ENCODE data around the gene RAPGEF4. TPM values are rescaled to one million over a fixed set of nuclear protein-coding genes. Genes with fewer than 3 reads are reported as not detected.

Gene RAPGEF4
- total and polyA plus RNA-seq, 2 of the 8 experiments (the other 6 are each of a cell fraction or from before 2014, with no cell fraction given), result 1.2 to 2.6 TPM

DNA sequence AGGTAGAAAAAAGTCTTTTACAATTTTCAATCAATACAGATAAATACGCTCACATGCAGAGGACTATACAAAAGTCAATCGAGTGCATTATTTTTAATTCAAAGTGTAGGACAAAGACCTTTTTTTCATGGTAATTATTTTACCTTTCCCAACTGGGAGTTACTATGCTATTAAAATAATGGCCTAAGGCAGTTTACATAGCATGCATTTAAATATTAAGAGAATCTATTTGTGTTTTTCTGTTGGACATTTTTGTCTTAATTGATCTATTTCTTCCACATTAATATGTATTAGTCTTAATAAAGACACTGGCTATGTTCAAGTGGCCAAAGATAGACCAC lies 209.8 kb downstream of the RAPGEF4 start:
- Histone ChIP-seq H2BK20ac (ENCODE audit: low read length) (no peak overlapping the region), H3K9me3 (ENCODE audit: insufficient read depth in 2 of 2, low read depth in 1 of 2, low read length in 1 of 2) (no peaks in the 10 kb centered on the region), H3K79me2 (ENCODE audit: control insufficient read depth in 1 of 2, insufficient read depth in 2 of 2, low read length in 2 of 2) (no peaks in the 10 kb centered on the region), H4K20me1 (replicated peaks in 1 of 2; ENCODE audit: control insufficient read depth in 1 of 2, insufficient read depth in 2 of 2, low read length in 2 of 2) (no peaks in the 10 kb centered on the region), H2BK15ac (ENCODE audit: low read length) (no peak overlapping the region), H4K8ac (ENCODE audit: extremely low read depth, insufficient read depth, low read length) (no peak overlapping the region), H3K27ac (ENCODE audit: low read depth, low read length) (no peak overlapping the region), H4K91ac (replicated peaks; ENCODE audit: insufficient read length, low read length) (no peak overlapping the region), H3K4me2 (ENCODE audit: insufficient read depth in 1 of 2, low read depth in 2 of 2, low read length in 2 of 2) (no peak overlapping the region), H3K56ac (replicated peaks; ENCODE audit: insufficient read length, low read depth, low read length) (no peak overlapping the region), H3K79me1 (ENCODE audit: low read depth, low read length) (no peaks in the 10 kb centered on the region), H3K18ac (ENCODE audit: extremely low read depth, low read length) (no peak overlapping the region), H2AFZ (ENCODE audit: low read length) (no peak overlapping the region), H3K4me3 (ENCODE audit: extremely low read depth in 1 of 4, insufficient read depth in 2 of 4, low read depth in 3 of 4, low read length in 4 of 4) (no peak overlapping the region), H2BK120ac (replicated peaks; ENCODE audit: low read depth, low read length) (no peak overlapping the region), H3K23ac (ENCODE audit: insufficient read length) (no peak overlapping the region), H2AK5ac (ENCODE audit: low read depth, low read length) (no peak overlapping the region), H3K36me3 (ENCODE audit: control insufficient read depth in 2 of 4, insufficient read depth in 4 of 4, low read length in 3 of 4) (no peaks in the 10 kb centered on the region), H2BK5ac (ENCODE audit: low read depth, low read length) (no peak overlapping the region), H4K5ac (ENCODE audit: insufficient read length, low read depth, low read length) (no peak overlapping the region), H3K23me2 (ENCODE audit: low read depth, low read length) (no peaks in the 10 kb centered on the region), H3K27me3 (replicated peaks in 1 of 4; ENCODE audit: control insufficient read depth in 3 of 4, extremely low read depth in 1 of 4, insufficient read depth in 3 of 4, low read length in 3 of 4) (no peaks in the 10 kb centered on the region), H3K9ac (replicated peaks in 1 of 4; ENCODE audit: extremely low read depth in 1 of 4, low read depth in 3 of 4, low read length in 3 of 4) (no peak overlapping the region), H3K4ac (replicated peaks; ENCODE audit: insufficient read length, low read depth, low read length) (no peak overlapping the region), H2BK12ac (ENCODE audit: low read depth, low read length) (no peak overlapping the region), H3K14ac (ENCODE audit: insufficient read length) (no peak overlapping the region), H3K4me1 (replicated peaks in 1 of 4; ENCODE audit: control insufficient read depth in 3 of 4, insufficient read depth in 4 of 4, low read length in 3 of 4) (peaks cover 0 to 8% (median 2%) of the 10 kb centered on the region in 4 experiments; a peak in 2 of 7 replicates)
- no peak for FAIRE-seq
- ChIA-PET CTCF (ENCODE audit: partially characterized antibody) (interaction anchor here (1.1 to 1.4 kb wide), 2 partner anchors 10 to 13 kb away, joined by 3 read pairs; no protein-coding TSS in a partner anchor), POLR2A (ENCODE audit: partially characterized antibody) (no interaction called here)
- no peak for DNase-seq (ENCODE audit: low read depth in 1 of 2, low spot score in 2 of 2)
- TF ChIP-seq SRF (IDR thresholded peaks at IDR 0.05; ENCODE audit: low read depth, low read length) (no peak), EZH2 (IDR thresholded peaks at IDR 0.05; ENCODE audit: low read depth, low read length, severe bottlenecking) (no peak), KDM4A (IDR thresholded peaks at IDR 0.05; ENCODE audit: low read depth, low read length, severe bottlenecking) (no peak), SP4 (IDR thresholded peaks at IDR 0.05; ENCODE audit: low read length) (no peak), CHD2 (IDR thresholded peaks at IDR 0.05; ENCODE audit: low read length) (no peak), RAD21 (IDR thresholded peaks at IDR 0.05 in 1 of 2, conservative IDR thresholded peaks at IDR 0.05 in 1 of 2; ENCODE audit: low read depth in 2 of 2, low read length in 2 of 2) (no peak), KDM5A (IDR thresholded peaks at IDR 0.05; ENCODE audit: low read length) (no peak), TBP (IDR thresholded peaks at IDR 0.05; ENCODE audit: low read depth, low read length) (no peak), EGR1 (IDR thresholded peaks at IDR 0.05; ENCODE audit: borderline replicate concordance, low read depth, low read length) (no peak), SIX5 (IDR thresholded peaks at IDR 0.05; ENCODE audit: low read depth, low read length) (no peak)
- 77% methylated on average over 2 of the region's 2 CpGs; no CpG with 5 or more reads in 1 of the 2 experiments for WGBS, 2 experiments (ENCODE audit: extremely low coverage in 1 of 2, insufficient coverage in 1 of 2, insufficient read length in 1 of 2, insufficient replicate concordance in 2 of 2, low coverage in 1 of 2, low lambda C conversion rate in 2 of 2, missing lambda C conversion rate in 1 of 2)

All from H1 (cell line).